Spleen (tissue), 7 donors: Measurements from ENCODE around the gene NDUFS5.

Source experiments
- CTCF ChIP-seq, 11 experiments: fragments of 200-600 bp in 7 of 11; fragments of 450-650 bp in 4 of 11; sonication (generic) in 4 of 11; IDR thresholded peaks in 8 of 11; conservative IDR thresholded peaks in 3 of 11; 1 replicate in 7 of 11; 2 replicates in 4 of 11; pipeline versions ENCODE4 v1.4.0 to v1.8.0; 2016 to 2021; ENCODE audit warnings: antibody characterized with exemption in 11 of 11, inconsistent platforms in 4 of 11, mild to moderate bottlenecking in 1 of 11
- POLR2A ChIP-seq, 3 donors: fragments of 450-650 bp; IDR thresholded peaks; one replicate each; pipeline ENCODE4 v1.5.1; 2017; ENCODE audit warnings: antibody characterized with exemption in 3 of 3, mild to moderate bottlenecking in 1 of 3
- donor health status: DM: no; HTN: no; CAD: no; lungs with moderate emphysema.
- donor health status: DM: no; HTN: no; CAD: no.
- donor health status: DM: no; HTN: no; CAD: no.

GRCh38 chr1:39061951-39062350 lies 35.8 kb downstream of the NDUFS5 start:
- no peak for TF ChIP-seq CTCF (IDR thresholded peaks at IDR 0.05 in 8 of 11, conservative IDR thresholded peaks at IDR 0.05 in 3 of 11)
- TF ChIP-seq POLR2A (IDR thresholded peaks at IDR 0.05), result no peak
